SHP77 (cell line): ENCODE data around the gene SYT13.

Experiments
- DNase-seq, 2 experiments: peaks; one replicate each; lab custom pipeline; 2025; lab: John Stamatoyannopoulos, UW

The SYT13 gene

GRCh38 chr11:45218705-45219104, 67.4 kb downstream of the SYT13 start:
- no peak for DNase-seq

DNA sequence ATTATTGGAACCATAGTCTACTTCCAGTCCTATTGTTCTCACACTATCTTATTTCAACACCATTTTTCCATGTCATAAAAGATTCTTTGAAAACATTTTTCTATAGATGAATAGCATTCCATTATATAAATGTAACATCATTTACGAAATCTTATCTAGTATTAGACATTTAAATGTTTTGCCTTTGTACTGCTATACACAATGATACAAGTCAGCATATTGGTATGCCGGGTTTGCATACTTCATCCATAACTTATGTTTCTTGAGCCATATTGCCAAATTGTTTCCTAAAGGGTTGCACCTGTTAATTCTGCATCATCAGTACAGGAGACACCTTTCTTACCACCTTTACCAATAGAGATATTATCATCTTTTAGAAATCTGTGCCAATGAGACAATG, 68.2 kb downstream of the SYT13 start:
- DNase-seq, result no peak

DNA sequence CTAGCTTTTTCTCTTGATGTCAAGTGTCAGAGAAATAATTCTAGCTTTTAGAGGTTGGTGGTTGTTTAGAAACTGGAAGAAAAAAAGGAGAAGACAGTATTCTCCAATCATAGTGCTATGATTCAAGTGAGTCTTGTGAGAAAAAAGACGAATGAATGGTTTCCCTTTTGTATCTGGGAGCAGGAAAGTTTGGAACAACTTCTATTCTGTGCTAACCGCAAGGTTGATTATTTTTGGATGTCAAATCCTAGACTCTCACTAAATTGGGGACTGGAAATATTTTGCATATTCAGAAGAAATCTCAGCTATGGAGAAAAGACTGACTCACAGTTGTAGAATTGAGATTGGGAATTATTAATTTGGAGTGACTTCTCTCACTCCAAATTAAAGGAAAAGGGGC, 69.2 kb downstream of the SYT13 start:
- no peak for DNase-seq

DNA sequence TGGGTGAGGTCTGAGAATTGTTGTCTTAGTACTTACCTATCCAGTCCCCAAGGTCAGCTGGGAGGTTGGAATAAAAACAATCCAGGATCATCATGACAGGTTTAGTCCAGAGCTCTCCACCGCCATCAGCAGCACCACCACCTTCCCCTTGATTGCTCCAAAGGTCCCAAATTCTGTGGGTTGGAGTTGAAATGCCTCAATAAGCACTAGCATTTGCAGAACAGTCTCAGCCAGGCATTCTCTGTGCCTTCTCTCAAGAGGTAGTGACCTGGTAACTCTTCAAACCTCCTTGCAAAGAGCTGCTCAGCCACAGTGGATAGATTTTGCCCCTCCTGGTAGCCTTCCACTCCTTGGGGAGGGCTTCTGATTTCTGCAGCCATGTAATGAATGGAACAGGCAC, 70.1 kb downstream of the SYT13 start:
- DNase-seq, result no peak

- no peak for DNase-seq
Observed at GRCh38 chr11:45215098-45215865, 70.9 kb downstream of the SYT13 start.

GRCh38 chr11:45213717-45214116, 72.4 kb downstream of the SYT13 start:
- DNase-seq, result no peak

DNA sequence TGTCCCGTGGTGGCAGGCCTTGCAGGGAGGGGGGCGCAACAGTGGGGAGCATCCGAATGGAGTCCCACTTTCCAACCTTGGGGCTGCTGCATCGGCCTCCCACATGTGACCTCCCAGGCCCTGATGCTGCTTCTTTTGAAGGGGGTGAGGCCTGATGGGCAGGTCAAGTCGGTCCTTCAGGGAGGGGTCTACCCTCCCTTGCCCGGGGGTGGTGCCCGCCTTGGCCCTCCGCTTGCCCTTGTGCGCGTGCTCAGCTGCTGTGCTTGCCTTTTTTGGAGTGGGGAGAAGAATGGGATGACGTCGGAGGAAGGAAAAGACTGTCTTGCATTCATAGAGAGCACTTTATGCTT, 72.8 kb downstream of the SYT13 start:
- DNase-seq, result no peak

- no peak for DNase-seq
Observed at GRCh38 chr11:45212566-45213315, 73.4 kb downstream of the SYT13 start.

DNA sequence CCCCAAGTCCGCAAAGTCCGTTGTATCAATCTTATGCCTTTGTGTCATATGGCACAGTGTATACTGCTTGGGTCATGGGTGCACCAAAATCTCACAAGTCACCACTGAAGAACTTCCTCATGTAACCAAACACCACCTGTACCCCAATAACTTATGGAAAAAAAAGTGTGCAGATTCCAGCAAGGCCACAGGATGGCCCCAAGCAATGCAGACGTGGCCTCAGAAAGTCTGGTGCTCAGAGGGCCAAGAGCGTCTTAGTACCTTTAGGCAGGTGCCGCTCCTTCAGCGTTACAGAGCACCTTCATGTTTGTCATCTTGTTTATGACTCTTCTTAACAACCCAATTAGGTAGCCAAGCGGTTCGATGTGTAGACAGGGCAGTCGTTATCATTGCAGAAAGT, 74.4 kb downstream of the SYT13 start:
- DNase-seq, result no peak

DNA sequence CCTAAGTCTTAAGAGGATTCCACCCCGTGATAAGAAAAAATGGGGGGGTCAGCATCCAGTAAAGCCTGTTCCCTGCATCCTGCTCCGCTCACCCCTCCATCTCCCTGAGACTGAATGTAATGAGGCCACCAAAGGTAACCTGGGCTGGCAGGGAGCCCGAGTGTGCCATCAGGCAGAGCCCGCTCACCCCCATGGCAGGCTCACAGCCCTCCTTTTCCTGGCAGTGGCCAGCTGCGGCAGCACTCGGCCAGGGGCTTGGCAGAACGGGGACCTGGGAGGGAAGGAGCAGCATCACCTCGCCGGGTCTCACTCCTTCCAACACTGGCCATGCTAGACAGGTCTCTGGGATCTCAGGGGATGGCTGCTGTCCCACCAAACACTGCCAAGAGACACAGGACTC, 75.3 kb downstream of the SYT13 start:
- no peak for DNase-seq

DNA sequence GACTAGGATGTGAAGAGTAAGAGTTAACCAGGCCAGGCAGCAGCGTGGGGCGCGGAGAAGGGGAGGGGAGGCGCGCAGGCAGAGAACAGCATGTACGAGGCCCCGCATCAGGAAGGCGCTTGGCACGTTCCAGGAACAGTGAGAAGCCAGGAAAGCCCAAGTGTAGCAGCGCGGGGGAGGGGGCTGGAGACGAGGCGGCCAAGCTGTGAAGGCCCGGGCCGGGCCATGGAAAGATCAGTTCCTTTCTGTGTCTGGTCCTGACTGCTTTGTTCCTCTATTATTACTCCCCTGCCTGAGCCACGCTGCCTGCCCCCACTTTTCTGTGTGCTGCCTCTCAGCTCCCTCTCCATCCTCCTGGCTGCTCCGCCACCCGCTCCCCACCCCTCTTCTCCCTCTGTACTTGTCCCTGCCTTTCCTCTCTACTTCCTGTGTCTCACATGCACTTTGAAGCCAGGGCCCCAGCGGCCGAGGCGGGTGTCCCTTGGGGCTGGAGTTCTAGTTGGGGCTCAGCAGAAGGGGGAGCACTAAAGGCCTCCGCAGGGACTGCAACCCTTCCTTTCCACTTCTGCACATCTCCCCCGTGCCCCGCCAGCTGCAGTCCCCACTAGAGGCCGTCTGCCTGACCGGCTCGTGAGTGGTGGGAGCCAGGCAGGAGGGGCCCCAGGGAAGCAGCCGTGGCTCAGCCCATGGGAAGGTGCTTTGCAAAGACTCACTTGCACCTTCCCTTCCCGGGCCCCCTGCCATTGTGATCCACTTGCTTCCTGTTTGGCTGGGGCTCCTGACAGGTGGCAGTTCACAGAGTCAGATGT, 76.0 kb downstream of the SYT13 start:
- no peak for DNase-seq

- DNase-seq, result no peak
Observed at GRCh38 chr11:45209000-45209879, 76.9 kb downstream of the SYT13 start.

- DNase-seq, result no peak
Observed at GRCh38 chr11:45208135-45208534, 78.0 kb downstream of the SYT13 start.

GRCh38 chr11:45205978-45206377, 80.2 kb downstream of the SYT13 start:
- no peak for DNase-seq

- no peak for DNase-seq
Observed at GRCh38 chr11:45204761-45205160, 81.4 kb downstream of the SYT13 start.

DNA sequence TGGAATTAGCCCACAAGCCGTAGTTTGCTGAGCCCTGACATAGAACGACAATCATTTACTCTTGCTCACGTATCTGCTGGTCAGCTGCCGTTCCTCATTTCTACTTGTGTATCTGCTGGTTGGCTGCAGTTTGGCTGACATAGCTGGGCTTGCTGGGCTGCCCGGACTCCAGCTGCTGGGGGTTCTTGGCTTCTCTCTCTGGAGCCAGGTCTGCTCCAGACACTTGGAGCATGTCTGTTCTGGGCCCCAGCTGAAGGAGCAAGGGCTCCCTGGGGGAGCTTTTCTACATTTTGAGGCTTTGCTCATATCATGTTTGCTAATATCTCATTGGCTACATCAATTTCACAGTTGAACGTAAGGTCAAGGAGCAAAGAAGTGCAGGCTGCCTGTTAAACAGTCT, 92.4 kb downstream of the SYT13 start:
- DNase-seq, result no peak
